Measurements from ENCODE around the gene PDE2A. TPM values are rescaled to one million over a fixed set of nuclear protein-coding genes. Genes with fewer than 3 reads are reported as not detected.

Gene PDE2A
- total RNA-seq, 1 donor: 0.36 TPM

DNA sequence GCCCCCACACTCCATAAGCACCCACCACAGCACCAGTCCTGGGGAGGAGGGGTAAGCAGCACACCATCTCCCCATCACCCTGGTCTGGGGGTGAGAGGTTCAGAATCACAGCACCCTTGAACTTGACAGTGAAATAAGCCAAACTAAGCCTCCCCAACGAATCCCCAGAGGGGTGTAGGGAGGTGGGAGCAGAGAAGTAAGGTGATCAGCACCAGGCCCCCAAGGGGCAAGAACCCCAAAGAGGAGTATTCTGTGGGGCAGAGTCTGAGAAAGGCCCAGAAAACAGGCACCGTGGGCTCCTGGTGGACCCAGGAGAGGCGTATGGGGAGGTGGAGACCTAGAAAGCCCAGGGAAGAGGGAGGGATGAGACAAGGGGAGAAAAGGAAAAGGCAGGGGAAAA lies 47.1 kb upstream of the PDE2A start:
- peak; percentile 77 for DNase-seq (ENCODE audit: insufficient read length, low spot score, missing footprints)

GRCh38 chr11:72720784-72721183 lies 46.6 kb upstream of the PDE2A start:
- Histone ChIP-seq H3K4me2 (ENCODE audit: insufficient read depth, low read length) (peak overlapping the region; percentile 100), H3K9me3 (ENCODE audit: low read depth, low read length) (no peaks in the 10 kb centered on the region), H3K36me3 (ENCODE audit: insufficient read depth, low read length) (peaks cover 13% of the 10 kb centered on the region), H4K20me1 (ENCODE audit: insufficient read depth, low read length) (peaks cover 51% of the 10 kb centered on the region), H3K27me3 (ENCODE audit: insufficient read depth, low read length) (no peaks in the 10 kb centered on the region), H3K79me2 (ENCODE audit: insufficient read depth, low read length) (peaks cover 94% of the 10 kb centered on the region), H2AFZ (ENCODE audit: low read length) (no peak overlapping the region), H3K4me3 (ENCODE audit: insufficient read depth, low read length) (peak overlapping the region; percentile 85), H3K4me1 (ENCODE audit: insufficient read depth, low read length) (peaks cover 39% of the 10 kb centered on the region), H3K27ac (ENCODE audit: low read depth, low read length) (peak overlapping the region; percentile 78)
- TF ChIP-seq, protein P1, sequence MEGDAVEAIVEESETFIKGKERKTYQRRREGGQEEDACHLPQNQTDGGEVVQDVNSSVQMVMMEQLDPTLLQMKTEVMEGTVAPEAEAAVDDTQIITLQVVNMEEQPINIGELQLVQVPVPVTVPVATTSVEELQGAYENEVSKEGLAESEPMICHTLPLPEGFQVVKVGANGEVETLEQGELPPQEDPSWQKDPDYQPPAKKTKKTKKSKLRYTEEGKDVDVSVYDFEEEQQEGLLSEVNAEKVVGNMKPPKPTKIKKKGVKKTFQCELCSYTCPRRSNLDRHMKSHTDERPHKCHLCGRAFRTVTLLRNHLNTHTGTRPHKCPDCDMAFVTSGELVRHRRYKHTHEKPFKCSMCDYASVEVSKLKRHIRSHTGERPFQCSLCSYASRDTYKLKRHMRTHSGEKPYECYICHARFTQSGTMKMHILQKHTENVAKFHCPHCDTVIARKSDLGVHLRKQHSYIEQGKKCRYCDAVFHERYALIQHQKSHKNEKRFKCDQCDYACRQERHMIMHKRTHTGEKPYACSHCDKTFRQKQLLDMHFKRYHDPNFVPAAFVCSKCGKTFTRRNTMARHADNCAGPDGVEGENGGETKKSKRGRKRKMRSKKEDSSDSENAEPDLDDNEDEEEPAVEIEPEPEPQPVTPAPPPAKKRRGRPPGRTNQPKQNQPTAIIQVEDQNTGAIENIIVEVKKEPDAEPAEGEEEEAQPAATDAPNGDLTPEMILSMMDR (IDR thresholded peaks at IDR 0.05; ENCODE audit: extremely low read depth, low read depth, low read length): no peak
- DNase-seq (ENCODE audit: insufficient read length, low spot score, missing footprints): no peak

More for the DNA sequence above, 47.1 kb upstream of the PDE2A start:
- Histone ChIP-seq H3K4me3 (ENCODE audit: insufficient read depth, low read length) (peak overlapping the region; percentile 85), H4K20me1 (ENCODE audit: insufficient read depth, low read length) (peaks cover 49% of the 10 kb centered on the region), H3K27ac (ENCODE audit: low read depth, low read length) (peak overlapping the region; percentile 78), H3K4me1 (ENCODE audit: insufficient read depth, low read length) (peaks cover 39% of the 10 kb centered on the region), H3K4me2 (ENCODE audit: insufficient read depth, low read length) (peak overlapping the region; percentile 100), H3K79me2 (ENCODE audit: insufficient read depth, low read length) (peaks cover 92% of the 10 kb centered on the region), H3K27me3 (ENCODE audit: insufficient read depth, low read length) (no peaks in the 10 kb centered on the region), H2AFZ (ENCODE audit: low read length) (peak overlapping the region; percentile 95), H3K9me3 (ENCODE audit: low read depth, low read length) (no peaks in the 10 kb centered on the region), H3K36me3 (ENCODE audit: insufficient read depth, low read length) (peaks cover 13% of the 10 kb centered on the region)
- TF ChIP-seq, protein P1 (IDR thresholded peaks at IDR 0.05; ENCODE audit: extremely low read depth, low read depth, low read length): no peak

- peaks cover 54% of the 10 kb centered on the region for H4K20me1 ChIP-seq (ENCODE audit: insufficient read depth, low read length)
- DNase-seq (ENCODE audit: insufficient read length, low spot score, missing footprints): peak; percentile 88
- H3K9me3 ChIP-seq (ENCODE audit: low read depth, low read length): no peaks in the 10 kb centered on the region
- H3K27ac ChIP-seq (ENCODE audit: low read depth, low read length): no peak overlapping the region
- H3K4me1 ChIP-seq (ENCODE audit: insufficient read depth, low read length): peaks cover 39% of the 10 kb centered on the region
- H3K36me3 ChIP-seq (ENCODE audit: insufficient read depth, low read length): peaks cover 13% of the 10 kb centered on the region
- H3K27me3 ChIP-seq (ENCODE audit: insufficient read depth, low read length): no peaks in the 10 kb centered on the region
- peak overlapping the region; percentile 100 for H3K4me2 ChIP-seq (ENCODE audit: insufficient read depth, low read length)
- no peak overlapping the region for H2AFZ ChIP-seq (ENCODE audit: low read length)
- no peak overlapping the region for H3K4me3 ChIP-seq (ENCODE audit: insufficient read depth, low read length)
- H3K79me2 ChIP-seq (ENCODE audit: insufficient read depth, low read length): peaks cover 93% of the 10 kb centered on the region
- TF ChIP-seq, protein P1 (IDR thresholded peaks at IDR 0.05; ENCODE audit: extremely low read depth, low read depth, low read length): no peak
Observed at GRCh38 chr11:72720047-72720446, 45.8 kb upstream of the PDE2A start.

DNA sequence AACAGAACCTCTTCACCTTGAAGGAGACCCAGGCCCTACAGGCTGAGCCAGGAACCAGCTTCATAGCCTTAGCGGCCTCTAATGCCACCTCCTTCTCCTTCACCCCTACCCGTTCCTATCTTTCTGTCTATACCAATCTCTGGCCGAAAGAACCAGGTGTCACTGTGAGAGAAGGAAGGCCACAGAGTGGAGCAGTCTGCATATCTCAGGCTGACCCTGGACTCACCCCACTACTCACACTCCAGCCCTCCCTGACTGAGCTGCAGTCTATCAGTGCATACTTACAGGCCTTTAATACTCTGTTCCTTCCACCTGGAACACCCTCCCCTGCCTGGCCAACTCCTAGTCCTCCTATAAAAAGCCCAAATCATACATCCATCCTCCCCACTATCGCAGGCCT lies 45.3 kb upstream of the PDE2A start:
- DNase-seq (ENCODE audit: insufficient read length, low spot score, missing footprints): peak; percentile 67
- peaks cover 13% of the 10 kb centered on the region for H3K36me3 ChIP-seq (ENCODE audit: insufficient read depth, low read length)
- peaks cover 93% of the 10 kb centered on the region for H3K79me2 ChIP-seq (ENCODE audit: insufficient read depth, low read length)
- no peaks in the 10 kb centered on the region for H3K27me3 ChIP-seq (ENCODE audit: insufficient read depth, low read length)
- H3K27ac ChIP-seq (ENCODE audit: low read depth, low read length): no peak overlapping the region
- H3K4me1 ChIP-seq (ENCODE audit: insufficient read depth, low read length): peaks cover 39% of the 10 kb centered on the region
- H2AFZ ChIP-seq (ENCODE audit: low read length): no peak overlapping the region
- peak overlapping the region; percentile 9 for H3K4me2 ChIP-seq (ENCODE audit: insufficient read depth, low read length)
- TF ChIP-seq, protein P1 (IDR thresholded peaks at IDR 0.05; ENCODE audit: extremely low read depth, low read depth, low read length): no peak
- H3K9me3 ChIP-seq (ENCODE audit: low read depth, low read length): no peaks in the 10 kb centered on the region
- no peak overlapping the region for H3K4me3 ChIP-seq (ENCODE audit: insufficient read depth, low read length)
- H4K20me1 ChIP-seq (ENCODE audit: insufficient read depth, low read length): peaks cover 59% of the 10 kb centered on the region
